Measurements from ENCODE around the gene NDUFS8. TPM values are rescaled to one million over a fixed set of nuclear protein-coding genes. Genes with fewer than 3 reads are reported as not detected.

Gene NDUFS8
- 56.9 and 62.1 TPM in 2 replicates for total RNA-seq

DNA sequence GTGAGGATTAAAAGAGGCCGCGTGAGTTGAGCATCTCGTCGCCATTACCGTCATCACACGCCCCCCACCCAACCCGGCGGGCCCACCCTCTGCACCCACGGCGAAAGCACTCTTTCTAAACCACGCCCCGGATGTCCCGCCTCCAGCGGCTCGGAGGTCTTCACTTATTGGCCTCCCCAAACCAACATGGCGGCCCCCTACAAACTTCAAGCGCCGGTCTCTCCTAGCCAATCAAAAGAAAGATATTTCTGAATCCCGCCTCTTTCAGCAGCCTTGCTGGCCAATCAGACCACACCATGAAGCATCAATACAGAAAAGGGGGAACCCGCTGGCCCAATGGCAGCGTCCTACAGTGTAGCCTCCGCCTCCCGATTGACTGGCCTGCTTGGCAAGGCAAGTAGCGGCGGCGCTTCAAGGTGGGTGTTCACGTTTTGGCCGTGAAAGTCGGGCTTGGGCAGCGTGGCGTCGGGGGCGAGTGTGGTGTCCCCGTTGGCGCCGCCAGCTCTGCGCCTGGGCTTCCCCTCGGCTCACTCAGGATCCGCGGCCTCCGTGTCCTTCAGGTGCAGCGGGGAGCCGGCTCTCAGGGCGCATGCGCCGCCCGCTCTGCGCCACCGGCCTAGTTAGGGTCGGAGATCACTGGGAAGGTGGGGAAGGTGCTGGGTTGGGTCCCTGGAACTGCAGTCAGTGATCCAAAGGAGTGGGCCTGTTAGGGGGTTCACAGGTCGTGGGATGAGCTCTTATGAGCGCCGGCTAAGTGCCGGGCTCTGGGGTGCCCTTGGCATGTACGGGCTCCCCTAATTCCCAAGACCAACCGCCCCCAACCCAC, at the start of gene NDUFS8:
TSS of gene NDUFS8 (plus strand) at position 364 of the 826 bp plus-strand sequence. CDS start 1,471 bp downstream, outside the sequence.

DNA sequence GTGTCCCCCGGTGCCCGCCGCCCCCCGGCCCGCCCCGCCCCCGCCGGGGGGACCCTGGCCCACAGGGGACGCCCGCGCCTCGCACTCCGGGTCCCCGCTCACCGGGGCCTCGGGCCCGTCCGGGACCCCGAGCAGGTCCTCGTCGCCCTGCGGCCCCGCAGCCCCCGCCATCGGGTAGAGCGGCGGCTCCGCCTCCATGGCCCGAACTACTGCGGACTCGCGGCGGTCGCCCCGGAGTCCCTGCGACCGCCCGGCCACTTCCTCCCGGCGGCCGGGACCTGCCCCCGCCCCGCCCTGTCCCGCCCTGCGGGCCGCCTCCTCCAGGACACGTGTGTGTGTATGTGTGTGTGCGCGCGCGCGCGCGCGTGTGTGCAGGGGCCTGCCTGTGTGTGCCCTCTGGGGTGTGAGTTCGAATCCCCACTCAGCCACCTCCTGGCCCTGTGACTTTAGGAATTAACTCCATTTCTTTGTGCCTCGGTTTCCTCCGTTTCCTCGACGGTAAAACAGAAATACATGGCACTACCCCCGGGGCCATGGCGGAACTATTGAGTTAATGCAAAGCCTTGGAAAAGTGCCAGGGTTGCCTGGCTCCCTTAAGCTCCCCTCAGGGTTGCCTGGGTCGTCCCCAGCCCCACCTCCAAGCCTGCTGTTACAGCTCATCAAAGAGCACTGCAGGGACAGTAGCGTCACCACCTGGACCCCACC, 26.5 kb upstream of the NDUFS8 start, which contains the start of gene UNC93B1:
TSS of gene UNC93B1 (minus strand) at position 252 of the 705 bp plus-strand sequence. CDS start at position 198, 54 bp downstream.

DNA sequence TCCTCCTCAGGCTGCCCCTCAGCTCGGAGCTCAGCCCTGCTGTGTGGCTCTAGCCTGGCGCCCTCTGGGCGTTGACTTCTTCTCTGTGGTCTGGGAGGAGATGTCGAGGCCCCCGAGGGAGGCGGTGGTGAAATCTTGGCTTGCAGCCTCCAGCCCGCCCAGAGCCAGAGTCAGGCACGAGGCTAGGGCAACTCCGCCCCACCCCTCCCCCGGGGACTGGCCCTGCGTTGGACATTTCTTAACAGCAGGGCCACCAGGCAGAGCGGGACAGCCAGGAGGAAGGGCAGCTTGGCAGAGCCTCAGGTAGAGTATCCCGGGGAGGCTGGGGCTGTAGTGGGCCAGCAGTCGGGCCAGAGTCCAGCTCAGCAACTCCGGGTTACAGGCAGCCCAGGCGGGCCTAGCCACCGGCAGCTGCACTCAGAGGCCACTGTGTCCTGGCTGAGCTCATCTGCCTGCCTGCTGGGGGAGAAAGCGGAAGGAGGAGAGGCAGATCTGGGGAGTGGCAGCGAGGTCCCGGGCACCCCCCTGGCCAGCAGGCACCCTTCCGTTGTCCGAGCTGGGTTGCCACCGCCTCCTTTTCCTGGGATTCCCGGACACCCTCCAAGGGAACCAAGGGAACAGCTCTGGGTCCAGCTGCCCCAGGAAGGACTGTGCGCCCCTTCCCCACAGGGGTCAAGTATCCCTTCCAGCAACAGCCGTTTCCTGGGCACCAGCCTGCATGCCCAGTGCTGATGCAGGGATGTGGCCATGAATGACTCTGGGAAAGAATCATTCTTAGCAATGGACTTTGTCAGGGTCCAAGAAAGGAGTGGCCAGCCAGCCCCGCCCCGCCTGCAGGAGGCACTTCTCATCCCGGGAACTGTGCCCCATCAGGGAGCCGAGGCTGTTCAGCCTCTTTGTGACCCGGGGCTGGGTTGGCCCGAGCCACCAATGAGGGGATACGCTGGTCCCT, 20.1 kb upstream of the NDUFS8 start, which contains the start of gene ALDH3B1:
TSS of gene ALDH3B1 (plus strand) at position 238 of the 952 bp plus-strand sequence. CDS start 4,971 bp downstream, outside the sequence.

GRCh38 chr11:68038718-68039525, 8.4 kb downstream of the NDUFS8 start, which contains the start of gene TCIRG1:
Gene TCIRG1 (plus strand): TSS chr11:68039025. CDS start chr11:68041272, 2,247 bp downstream.

Small RNAs within 50 kb of the gene (small RNA-seq; reads per million reads assigned to genes)
- not detected for gene MIR6753

Other genes starting within 250 kb of the NDUFS8 start
- 9.3 and 10.8 TPM in 2 replicates for gene UNC93B1, start 26.6 kb upstream of the NDUFS8 start, total RNA-seq
- gene ALDH3B1, start 20.4 kb upstream of the NDUFS8 start, total RNA-seq = 0.13 and 0.22 TPM in 2 replicates
- 67.0 and 79.8 TPM in 2 replicates for gene TCIRG1, start 8.3 kb downstream of the NDUFS8 start, total RNA-seq
- gene CHKA, start 90.7 kb downstream of the NDUFS8 start, total RNA-seq = 16.6 and 19.2 TPM in 2 replicates
- 29.5 and 38.6 TPM in 2 replicates for gene KMT5B, start 182.6 kb downstream of the NDUFS8 start, total RNA-seq
- gene C11orf24, start 241.3 kb downstream of the NDUFS8 start, total RNA-seq = 11.8 and 16.4 TPM in 2 replicates

Data from thoracic aorta endothelial cell (primary cell).